AG04450 (cell line): Measurements from ENCODE around the gene MAPK10. TPM values are rescaled to one million over a fixed set of nuclear protein-coding genes. Genes with fewer than 3 reads are reported as not detected.

ENCODE experiments used
- CTCF ChIA-PET: fragments of 300-600, 350-600 bp; formaldehyde crosslinking; extraction: SDS; loops from one replicate; lab custom pipeline; 2022; ENCODE audit warnings: antibody characterized with exemption, inconsistent platforms; lab: Charles Lee
- POLR2A ChIA-PET: fragments of 350-600 bp; formaldehyde crosslinking; extraction: SDS; loops from one replicate; lab custom pipeline; 2021; ENCODE audit warnings: antibody characterized with exemption, inconsistent platforms; lab: Yijun Ruan, JAX
- DNase-seq: peaks from one replicate; pipeline ENCODE4 v3.0.0-alpha.2; 2011; ENCODE audit warnings: low read depth, low spot score
- H3K27ac ChIP-seq: one replicate; pipeline ENCODE4 v1.5.1; 2012; ENCODE audit warnings: low read depth, low read length, control low read depth
- H3K27me3 ChIP-seq: one replicate; pipeline ENCODE4 v1.6.0; 2012; ENCODE audit warnings: low read length; ENCODE audit not compliant: control insufficient read depth, insufficient read depth
- H3K4me3 ChIP-seq: 2 replicates; pipeline ENCODE4 v1.5.1; 2011; ENCODE audit warnings: mild to moderate bottlenecking, low read depth, low read length, control low read depth
- H3K9me3 ChIP-seq: 2 replicates; pipeline ENCODE4 v1.5.1; 2012; ENCODE audit warnings: low read length; ENCODE audit not compliant: control insufficient read depth, insufficient read depth
- polyA plus RNA-seq: library from polyadenylated mRNA; depleted of rRNA; stranded (reverse); fragments of >200 nt; gene quantifications from 2 replicates; pipeline ENCODE4 v1.2.3, GENCODE V29; 2011
- TF ChIP-seq, protein P1 (sequence below): IDR thresholded peaks from 2 replicates; pipeline ENCODE4 v1.5.1; 2011; ENCODE audit warnings: low read depth, low read length, control low read depth, inconsistent platforms

Gene MAPK10
- polyA plus RNA-seq, 1 experiment: 16.3 TPM

DNA sequence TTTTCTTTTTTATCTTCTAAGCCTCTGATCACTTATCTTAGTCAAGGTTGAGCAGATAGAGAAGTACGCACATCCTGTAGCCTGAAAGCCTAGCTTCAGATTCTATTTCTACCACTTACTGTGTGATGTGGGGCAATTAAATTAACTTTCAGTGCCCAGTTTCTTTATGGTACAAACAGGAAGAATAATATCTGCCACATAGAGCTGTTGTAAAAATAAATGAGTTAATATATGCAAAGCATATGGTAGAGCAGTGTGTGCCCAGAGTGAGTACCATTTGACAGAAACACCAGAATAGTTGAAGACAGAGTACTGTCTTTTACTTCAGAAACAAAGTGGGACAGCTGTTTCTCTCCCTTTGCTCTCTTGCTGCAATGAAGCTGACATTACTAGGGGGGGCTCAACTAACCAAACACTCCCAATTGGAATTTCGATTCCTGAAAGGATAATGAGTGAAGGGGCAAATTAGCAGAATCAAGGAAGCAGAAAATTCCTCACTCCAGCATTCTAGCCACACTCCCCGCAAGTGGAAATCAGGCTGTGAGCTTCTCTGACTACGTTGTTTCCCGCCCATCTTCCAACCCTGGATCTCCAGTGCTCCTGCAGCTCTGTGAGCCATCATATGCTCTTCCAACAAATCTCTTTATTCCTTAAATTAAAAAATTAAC, 80.4 kb downstream of the MAPK10 start:
- ChIA-PET POLR2A (no interaction called here), CTCF (no interaction called here)
- no peaks in the 10 kb centered on the region for H3K9me3 ChIP-seq
- H3K4me3 ChIP-seq: no peak overlapping the region
- no peak for DNase-seq
- H3K27ac ChIP-seq: no peak overlapping the region
- H3K27me3 ChIP-seq: no peaks in the 10 kb centered on the region
- TF ChIP-seq, protein P1, sequence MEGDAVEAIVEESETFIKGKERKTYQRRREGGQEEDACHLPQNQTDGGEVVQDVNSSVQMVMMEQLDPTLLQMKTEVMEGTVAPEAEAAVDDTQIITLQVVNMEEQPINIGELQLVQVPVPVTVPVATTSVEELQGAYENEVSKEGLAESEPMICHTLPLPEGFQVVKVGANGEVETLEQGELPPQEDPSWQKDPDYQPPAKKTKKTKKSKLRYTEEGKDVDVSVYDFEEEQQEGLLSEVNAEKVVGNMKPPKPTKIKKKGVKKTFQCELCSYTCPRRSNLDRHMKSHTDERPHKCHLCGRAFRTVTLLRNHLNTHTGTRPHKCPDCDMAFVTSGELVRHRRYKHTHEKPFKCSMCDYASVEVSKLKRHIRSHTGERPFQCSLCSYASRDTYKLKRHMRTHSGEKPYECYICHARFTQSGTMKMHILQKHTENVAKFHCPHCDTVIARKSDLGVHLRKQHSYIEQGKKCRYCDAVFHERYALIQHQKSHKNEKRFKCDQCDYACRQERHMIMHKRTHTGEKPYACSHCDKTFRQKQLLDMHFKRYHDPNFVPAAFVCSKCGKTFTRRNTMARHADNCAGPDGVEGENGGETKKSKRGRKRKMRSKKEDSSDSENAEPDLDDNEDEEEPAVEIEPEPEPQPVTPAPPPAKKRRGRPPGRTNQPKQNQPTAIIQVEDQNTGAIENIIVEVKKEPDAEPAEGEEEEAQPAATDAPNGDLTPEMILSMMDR: no peak

DNA sequence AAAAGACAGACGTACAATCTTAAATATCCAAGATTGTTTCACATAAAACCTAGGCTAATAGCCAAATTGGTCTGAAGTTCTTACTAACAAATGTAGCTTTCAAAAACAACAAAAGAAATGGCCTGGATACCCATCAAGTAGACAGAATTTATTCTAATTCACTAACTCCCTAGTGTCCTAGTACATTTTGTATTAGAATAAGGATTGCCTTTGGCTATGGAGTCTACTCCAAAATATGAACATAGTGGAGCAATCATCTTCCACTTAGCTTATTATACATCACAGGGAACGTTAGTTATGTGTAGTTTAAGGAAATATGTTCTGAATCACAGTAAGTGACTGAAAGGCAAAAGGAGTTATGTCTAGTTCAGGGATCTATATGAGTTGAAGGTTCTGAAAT, 81.7 kb downstream of the MAPK10 start:
- ChIA-PET POLR2A (no interaction called here), CTCF (no interaction called here)
- H3K27ac ChIP-seq: no peak overlapping the region
- DNase-seq: no peak
- H3K27me3 ChIP-seq: no peaks in the 10 kb centered on the region
- TF ChIP-seq, protein P1: no peak
- no peaks in the 10 kb centered on the region for H3K9me3 ChIP-seq
- no peak overlapping the region for H3K4me3 ChIP-seq

DNA sequence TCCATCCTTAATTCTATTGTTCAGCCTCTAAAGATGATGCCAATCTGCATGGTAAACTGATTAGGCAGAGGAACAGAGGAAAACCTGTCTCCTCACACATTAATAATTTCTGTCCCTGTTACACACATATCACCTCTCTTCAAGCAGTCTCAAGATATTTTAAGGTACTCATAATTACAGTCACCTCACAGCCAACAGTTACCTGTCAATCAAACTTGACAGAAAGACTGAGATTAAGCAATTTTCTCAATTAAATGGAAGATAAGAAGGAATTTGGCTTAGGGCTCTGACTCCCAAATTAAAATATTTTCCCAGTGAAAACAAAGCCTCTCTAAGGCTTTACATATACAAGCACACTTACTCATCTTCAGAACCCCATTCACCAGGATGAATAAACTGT, 85.2 kb downstream of the MAPK10 start:
- POLR2A ChIA-PET: no interaction called here
- H3K4me3 ChIP-seq: no peak overlapping the region
- no peaks in the 10 kb centered on the region for H3K9me3 ChIP-seq
- TF ChIP-seq, protein P1: no peak
- DNase-seq: no peak
- H3K27ac ChIP-seq: no peak overlapping the region
- CTCF ChIA-PET: interaction anchor here (0.7 kb wide), 1 partner anchor 566 kb away, joined by 3 read pairs; no protein-coding TSS in a partner anchor
- no peaks in the 10 kb centered on the region for H3K27me3 ChIP-seq

DNA sequence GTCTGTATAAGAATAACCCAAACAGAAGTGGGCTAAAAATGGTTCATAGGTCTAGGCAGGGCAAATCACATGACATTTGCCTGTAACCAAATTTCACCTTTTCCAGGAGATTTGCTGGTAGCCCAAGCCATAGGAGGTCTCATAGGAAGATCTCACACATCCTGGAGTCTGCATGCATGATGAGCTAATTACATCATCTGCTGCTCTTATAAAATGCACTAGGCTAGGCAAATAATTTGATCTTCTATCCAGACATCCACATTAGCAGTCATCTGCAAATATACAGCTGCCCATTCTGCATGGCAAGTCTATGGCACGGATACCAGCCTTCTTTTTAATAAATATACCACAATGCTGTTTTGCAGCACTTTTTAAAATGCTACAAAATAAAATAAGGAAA, 87.2 kb downstream of the MAPK10 start:
- ChIA-PET CTCF (no interaction called here), POLR2A (no interaction called here)
- DNase-seq: no peak
- Histone ChIP-seq H3K27me3 (no peaks in the 10 kb centered on the region), H3K27ac (no peak overlapping the region), H3K4me3 (no peak overlapping the region), H3K9me3 (no peaks in the 10 kb centered on the region)
- TF ChIP-seq, protein P1: no peak

DNA sequence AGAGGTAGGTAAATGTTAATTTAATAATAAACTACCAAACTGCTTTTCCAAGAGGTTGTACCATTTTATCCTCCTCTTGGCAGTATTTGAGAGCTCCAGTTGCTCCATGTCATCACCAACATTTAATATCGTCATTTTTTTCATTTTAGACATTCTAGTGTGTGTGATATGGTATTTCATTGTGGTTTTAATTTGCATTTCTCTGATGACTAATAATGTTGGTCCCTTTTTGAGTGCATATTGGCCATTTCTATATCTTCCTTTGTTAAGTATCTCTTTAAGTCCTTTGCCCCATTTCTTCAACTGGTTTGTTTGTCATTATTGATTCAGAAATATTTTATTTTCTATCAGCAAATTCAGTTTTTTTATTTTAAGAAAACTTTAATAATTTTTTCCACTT, 88.8 kb downstream of the MAPK10 start:
- H3K27me3 ChIP-seq: no peaks in the 10 kb centered on the region
- TF ChIP-seq, protein P1: no peak

More for the DNA sequence above, 88.8 kb downstream of the MAPK10 start:
- Histone ChIP-seq H3K9me3 (no peaks in the 10 kb centered on the region), H3K27ac (no peak overlapping the region), H3K4me3 (no peak overlapping the region)
- POLR2A ChIA-PET: no interaction called here
- no peak for DNase-seq
- CTCF ChIA-PET: no interaction called here
